Parathyroid adenoma (tissue), 2 donors: Measurements from ENCODE around the gene CEMIP.

ENCODE experiments used
- H2AFZ ChIP-seq: fragments of 300-600 bp; sonication (generic); one replicate; pipeline ENCODE4 v1.7.0; 2017; ENCODE audit warnings: antibody characterized with exemption, mild to moderate bottlenecking
- H3K27ac ChIP-seq: fragments of 300-600 bp; sonication (generic); one replicate; pipeline ENCODE4 v1.7.0; 2017
- H3K27me3 ChIP-seq: fragments of 300-600 bp; sonication (generic); one replicate; pipeline ENCODE4 v1.7.0; 2017; ENCODE audit warnings: low read length; ENCODE audit not compliant: control insufficient read depth, insufficient read depth
- H3K36me3 ChIP-seq: fragments of 300-600 bp; sonication (generic); one replicate; pipeline ENCODE4 v1.7.0; 2017; ENCODE audit warnings: low read length; ENCODE audit not compliant: control insufficient read depth, insufficient read depth
- H3K4me1 ChIP-seq: fragments of 300-600 bp; sonication (generic); one replicate; pipeline ENCODE4 v1.7.0; 2017; ENCODE audit warnings: control low read depth
- H3K4me2 ChIP-seq: fragments of 300-600 bp; sonication (generic); one replicate; pipeline ENCODE4 v1.7.0; 2017; ENCODE audit warnings: low read length
- H3K4me3 ChIP-seq: fragments of 300-600 bp; sonication (generic); one replicate; pipeline ENCODE4 v1.7.0; 2017; ENCODE audit warnings: low read depth, low read length
- H3K79me2 ChIP-seq: fragments of 300-600 bp; sonication (generic); one replicate; pipeline ENCODE4 v1.7.0; 2017; ENCODE audit warnings: control low read depth
- H3K9ac ChIP-seq: fragments of 300-600 bp; sonication (generic); one replicate; pipeline ENCODE4 v1.7.0; 2017; ENCODE audit warnings: mild to moderate bottlenecking
- H3K9me3 ChIP-seq: fragments of 300-600 bp; sonication (generic); one replicate; pipeline ENCODE4 v1.7.0; 2017; ENCODE audit warnings: low read length; ENCODE audit not compliant: control insufficient read depth
- TF ChIP-seq, protein P1 (sequence below): fragments of 300-600 bp; sonication (generic); IDR thresholded peaks from one replicate; pipeline ENCODE4 v1.7.0; 2017; ENCODE audit warnings: antibody characterized with exemption, mild to moderate bottlenecking
- donor health status: primary hyperparathyroidism.

CEMIP gene

GRCh38 chr15:80769829-80770705 lies 9.1 kb upstream of the CEMIP start:
- Histone ChIP-seq H3K9me3 (no peaks in the 10 kb centered on the region), H3K36me3 (no peaks in the 10 kb centered on the region), H2AFZ (no peak overlapping the region), H3K79me2 (no peaks in the 10 kb centered on the region), H3K4me3 (no peak overlapping the region), H3K9ac (no peak overlapping the region), H3K4me1 (no peaks in the 10 kb centered on the region), H3K27me3 (no peaks in the 10 kb centered on the region), H3K4me2 (no peak overlapping the region), H3K27ac (no peak overlapping the region)
- TF ChIP-seq, protein P1, sequence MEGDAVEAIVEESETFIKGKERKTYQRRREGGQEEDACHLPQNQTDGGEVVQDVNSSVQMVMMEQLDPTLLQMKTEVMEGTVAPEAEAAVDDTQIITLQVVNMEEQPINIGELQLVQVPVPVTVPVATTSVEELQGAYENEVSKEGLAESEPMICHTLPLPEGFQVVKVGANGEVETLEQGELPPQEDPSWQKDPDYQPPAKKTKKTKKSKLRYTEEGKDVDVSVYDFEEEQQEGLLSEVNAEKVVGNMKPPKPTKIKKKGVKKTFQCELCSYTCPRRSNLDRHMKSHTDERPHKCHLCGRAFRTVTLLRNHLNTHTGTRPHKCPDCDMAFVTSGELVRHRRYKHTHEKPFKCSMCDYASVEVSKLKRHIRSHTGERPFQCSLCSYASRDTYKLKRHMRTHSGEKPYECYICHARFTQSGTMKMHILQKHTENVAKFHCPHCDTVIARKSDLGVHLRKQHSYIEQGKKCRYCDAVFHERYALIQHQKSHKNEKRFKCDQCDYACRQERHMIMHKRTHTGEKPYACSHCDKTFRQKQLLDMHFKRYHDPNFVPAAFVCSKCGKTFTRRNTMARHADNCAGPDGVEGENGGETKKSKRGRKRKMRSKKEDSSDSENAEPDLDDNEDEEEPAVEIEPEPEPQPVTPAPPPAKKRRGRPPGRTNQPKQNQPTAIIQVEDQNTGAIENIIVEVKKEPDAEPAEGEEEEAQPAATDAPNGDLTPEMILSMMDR: no peak

DNA sequence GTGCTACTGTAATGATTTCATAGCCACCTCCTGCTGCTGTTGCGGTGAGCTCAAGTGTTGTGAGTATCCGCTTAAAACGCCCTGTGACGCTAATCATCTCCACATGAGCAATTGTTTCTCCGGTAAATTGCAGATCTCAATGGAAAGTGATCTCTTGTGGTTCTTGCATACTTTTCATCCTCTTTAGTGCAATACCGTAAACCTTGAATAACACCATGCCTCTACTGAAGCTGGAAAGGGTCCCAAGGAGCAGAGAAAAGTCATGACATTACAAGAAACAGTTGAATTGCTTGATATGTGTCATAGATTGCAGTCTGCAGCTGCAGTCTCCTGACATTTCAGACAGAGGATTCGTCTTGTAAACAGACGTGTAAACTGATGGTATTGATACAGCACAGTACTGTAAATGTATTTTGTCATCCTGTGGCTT lies 6.0 kb upstream of the CEMIP start:
- Histone ChIP-seq H3K4me1 (no peaks in the 10 kb centered on the region), H3K36me3 (no peaks in the 10 kb centered on the region), H3K4me3 (no peak overlapping the region), H3K9ac (no peak overlapping the region), H3K27me3 (no peaks in the 10 kb centered on the region), H3K27ac (no peak overlapping the region), H3K9me3 (no peaks in the 10 kb centered on the region), H3K4me2 (no peak overlapping the region), H3K79me2 (no peaks in the 10 kb centered on the region), H2AFZ (no peak overlapping the region)
- TF ChIP-seq, protein P1: no peak

- Histone ChIP-seq H3K27ac (no peak overlapping the region), H3K9me3 (no peaks in the 10 kb centered on the region), H3K4me1 (no peaks in the 10 kb centered on the region), H3K27me3 (no peaks in the 10 kb centered on the region), H3K4me3 (no peak overlapping the region), H3K4me2 (no peak overlapping the region), H2AFZ (no peak overlapping the region), H3K36me3 (no peaks in the 10 kb centered on the region), H3K79me2 (no peaks in the 10 kb centered on the region), H3K9ac (no peak overlapping the region)
- TF ChIP-seq, protein P1: no peak
These were observed 5.3 kb upstream of the CEMIP start for GRCh38 chr15:80773792-80774352.

DNA sequence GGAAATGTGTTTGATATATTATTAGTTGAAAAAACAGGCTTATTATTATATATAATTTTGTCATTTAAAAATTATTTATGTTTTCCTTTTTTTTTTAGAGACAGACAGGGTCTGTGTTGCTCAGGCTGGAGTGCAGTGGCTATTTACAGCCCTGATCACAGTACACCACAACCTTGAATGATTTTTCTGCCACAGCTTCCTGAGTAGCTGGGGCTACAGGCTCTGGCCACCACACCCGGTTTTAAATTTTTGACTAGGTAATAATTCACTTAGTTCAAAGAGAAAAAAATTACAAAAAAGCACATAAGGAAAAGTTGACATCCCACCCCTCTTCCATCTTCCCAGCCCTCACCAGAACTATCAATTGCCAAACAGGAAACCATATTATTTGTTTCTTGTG lies 4.7 kb upstream of the CEMIP start:
- TF ChIP-seq, protein P1: no peak
- no peaks in the 10 kb centered on the region for H3K36me3 ChIP-seq
- H3K9ac ChIP-seq: no peak overlapping the region
- no peaks in the 10 kb centered on the region for H3K4me1 ChIP-seq
- no peaks in the 10 kb centered on the region for H3K27me3 ChIP-seq
- no peaks in the 10 kb centered on the region for H3K9me3 ChIP-seq
- no peak overlapping the region for H3K27ac ChIP-seq
- no peak overlapping the region for H3K4me3 ChIP-seq
- H3K4me2 ChIP-seq: no peak overlapping the region
- no peak overlapping the region for H2AFZ ChIP-seq
- no peaks in the 10 kb centered on the region for H3K79me2 ChIP-seq
